Suprapubic skin (tissue), 4 donors: Measurements from ENCODE around the gene CLMP.

ENCODE experiments used
- POLR2A ChIP-seq, 2 donors: fragments of 450-650 bp; IDR thresholded peaks; one replicate each; pipeline ENCODE4 v1.6.1; 2017; ENCODE audit warnings: antibody characterized with exemption in 2 of 2, mild to moderate bottlenecking in 2 of 2, moderate library complexity in 2 of 2
- POLR2AphosphoS5 ChIP-seq, 3 donors: sonication (generic); formaldehyde crosslinking; IDR thresholded peaks; one replicate each; pipeline ENCODE4 v1.6.1; 2017; ENCODE audit warnings: antibody characterized with exemption in 3 of 3
- TF ChIP-seq, protein P1 (sequence below), 2 donors: fragments of 200-600 bp in 1 of 2; fragments of 450-650 bp in 1 of 2; sonication (generic) in 1 of 2; IDR thresholded peaks; one replicate each; pipeline ENCODE4 v1.5.1; 2016 to 2019; ENCODE audit warnings: antibody characterized with exemption in 2 of 2, mild to moderate bottlenecking in 1 of 2, moderate library complexity in 1 of 2

DNA sequence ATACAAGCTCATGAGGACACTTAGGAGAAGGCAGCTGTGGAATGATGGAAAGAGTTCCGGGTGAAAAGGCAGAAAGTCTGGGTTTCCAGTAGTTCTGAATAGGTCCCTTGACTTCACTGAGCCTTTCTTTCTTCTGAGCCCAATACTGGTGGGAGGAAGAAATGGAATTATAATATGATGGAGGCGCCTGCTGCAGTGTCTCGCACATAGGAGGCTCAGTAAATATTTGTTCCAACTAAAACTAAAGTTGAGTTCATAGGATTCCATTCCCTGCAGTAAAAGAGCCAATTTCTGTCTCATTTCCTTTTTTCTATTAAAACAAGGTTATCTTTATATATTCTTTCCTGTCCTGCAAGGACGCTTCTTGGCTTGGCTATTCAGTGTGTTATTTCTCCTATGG lies 5.2 kb upstream of the CLMP start:
- TF ChIP-seq, protein P1, sequence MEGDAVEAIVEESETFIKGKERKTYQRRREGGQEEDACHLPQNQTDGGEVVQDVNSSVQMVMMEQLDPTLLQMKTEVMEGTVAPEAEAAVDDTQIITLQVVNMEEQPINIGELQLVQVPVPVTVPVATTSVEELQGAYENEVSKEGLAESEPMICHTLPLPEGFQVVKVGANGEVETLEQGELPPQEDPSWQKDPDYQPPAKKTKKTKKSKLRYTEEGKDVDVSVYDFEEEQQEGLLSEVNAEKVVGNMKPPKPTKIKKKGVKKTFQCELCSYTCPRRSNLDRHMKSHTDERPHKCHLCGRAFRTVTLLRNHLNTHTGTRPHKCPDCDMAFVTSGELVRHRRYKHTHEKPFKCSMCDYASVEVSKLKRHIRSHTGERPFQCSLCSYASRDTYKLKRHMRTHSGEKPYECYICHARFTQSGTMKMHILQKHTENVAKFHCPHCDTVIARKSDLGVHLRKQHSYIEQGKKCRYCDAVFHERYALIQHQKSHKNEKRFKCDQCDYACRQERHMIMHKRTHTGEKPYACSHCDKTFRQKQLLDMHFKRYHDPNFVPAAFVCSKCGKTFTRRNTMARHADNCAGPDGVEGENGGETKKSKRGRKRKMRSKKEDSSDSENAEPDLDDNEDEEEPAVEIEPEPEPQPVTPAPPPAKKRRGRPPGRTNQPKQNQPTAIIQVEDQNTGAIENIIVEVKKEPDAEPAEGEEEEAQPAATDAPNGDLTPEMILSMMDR (IDR thresholded peaks at IDR 0.05): no peak
- TF ChIP-seq POLR2AphosphoS5 (IDR thresholded peaks at IDR 0.05): no peak
- TF ChIP-seq POLR2A (IDR thresholded peaks at IDR 0.05): no peak
